DOHH2 (cell line): ENCODE results near the gene USP6NL.

ENCODE experiments used
- CTCF ChIP-seq: fragments of 200-600 bp; sonication (generic); IDR thresholded peaks from one replicate; pipeline ENCODE4 v1.5.1; 2014; ENCODE audit warnings: antibody characterized with exemption, mild to moderate bottlenecking, low read depth, low read length; ENCODE audit not compliant: poor library complexity, severe bottlenecking
- EZH2phosphoT487 ChIP-seq: fragments of 200-600 bp; sonication (generic); IDR thresholded peaks from 2 replicates; pipeline ENCODE4 v1.6.1; 2017; ENCODE audit warnings: borderline replicate concordance, mild to moderate bottlenecking, antibody characterized with exemption, low read length, moderate library complexity, mixed read lengths

GRCh38 chr10:11462071-11462470, 149.4 kb downstream of the USP6NL start:
- TF ChIP-seq CTCF: no peak
- no peak for TF ChIP-seq EZH2phosphoT487
